D341Med (cell line): ENCODE results near the gene CORO6.

ENCODE experiments used
- DNase-seq: peaks from one replicate; pipeline ENCODE4 v3.0.0; 2012; ENCODE audit warnings: low spot score

The CORO6 gene

GRCh38 chr17:29591146-29591736 is 31.5 kb downstream of the CORO6 start:
- peak; percentile 75 for DNase-seq

- peak; percentile 73 for DNase-seq
Measured at GRCh38 chr17:29590411-29591145, 32.1 kb downstream of the CORO6 start.

- DNase-seq: peak; percentile 99
Measured at GRCh38 chr17:29589524-29590410, 32.9 kb downstream of the CORO6 start, which contains the start of gene GIT1. TSS of gene GIT1 (minus strand) at chr17:29589648. CDS start at chr17:29589378, 270 bp downstream.

GRCh38 chr17:29588562-29589411 is 33.9 kb downstream of the CORO6 start:
- DNase-seq: peak; percentile 82

GRCh38 chr17:29588017-29588561 is 34.6 kb downstream of the CORO6 start:
- DNase-seq: no peak

GRCh38 chr17:29587591-29587990 is 35.1 kb downstream of the CORO6 start:
- DNase-seq: no peak

GRCh38 chr17:29586676-29587469 is 35.8 kb downstream of the CORO6 start:
- DNase-seq: no peak

GRCh38 chr17:29585080-29585751 is 37.5 kb downstream of the CORO6 start:
- DNase-seq: no peak

- no peak for DNase-seq
Measured at GRCh38 chr17:29584452-29585079, 38.1 kb downstream of the CORO6 start.

GRCh38 chr17:29583324-29584248 is 39.1 kb downstream of the CORO6 start:
- DNase-seq: peak; percentile 63

GRCh38 chr17:29582772-29583171 is 39.9 kb downstream of the CORO6 start:
- no peak for DNase-seq

GRCh38 chr17:29582254-29582765 is 40.4 kb downstream of the CORO6 start:
- DNase-seq: no peak

GRCh38 chr17:29581583-29582253 is 41.0 kb downstream of the CORO6 start:
- DNase-seq: no peak

- DNase-seq: peak; percentile 96
Measured at GRCh38 chr17:29579866-29580771, 42.6 kb downstream of the CORO6 start.

- no peak for DNase-seq
Measured at GRCh38 chr17:29578626-29579485, 43.9 kb downstream of the CORO6 start.
